NT2/D1 (cell line): ENCODE data around the gene FXYD3.

ENCODE experiments used
- SUZ12 ChIP-seq: IDR thresholded peaks from 2 replicates; pipeline ENCODE4 v1.6.1; 2011; ENCODE audit not compliant: insufficient read length, insufficient read depth; ENCODE audit errors: extremely low read depth
- YY1 ChIP-seq: IDR thresholded peaks from 2 replicates; pipeline ENCODE4 v1.6.1; 2011; ENCODE audit not compliant: insufficient read length, insufficient read depth
- ZNF274 ChIP-seq: IDR thresholded peaks from 2 replicates; pipeline ENCODE4 v1.6.1; 2011; ENCODE audit warnings: mild to moderate bottlenecking, low read depth, low read length

- TF ChIP-seq YY1 (no peak), SUZ12 (no peak), ZNF274 (no peak)
Measured at GRCh38 chr19:35075202-35076025, 40.2 kb upstream of the FXYD3 start.
